ENCODE results near the gene PHLDB3. TPM values are rescaled to one million over a fixed set of nuclear protein-coding genes. Genes with fewer than 3 reads are reported as not detected.

The PHLDB3 gene
- total and polyA plus RNA-seq, 10 donors: 8.0 to 23.0 (median 16.1) TPM

DNA sequence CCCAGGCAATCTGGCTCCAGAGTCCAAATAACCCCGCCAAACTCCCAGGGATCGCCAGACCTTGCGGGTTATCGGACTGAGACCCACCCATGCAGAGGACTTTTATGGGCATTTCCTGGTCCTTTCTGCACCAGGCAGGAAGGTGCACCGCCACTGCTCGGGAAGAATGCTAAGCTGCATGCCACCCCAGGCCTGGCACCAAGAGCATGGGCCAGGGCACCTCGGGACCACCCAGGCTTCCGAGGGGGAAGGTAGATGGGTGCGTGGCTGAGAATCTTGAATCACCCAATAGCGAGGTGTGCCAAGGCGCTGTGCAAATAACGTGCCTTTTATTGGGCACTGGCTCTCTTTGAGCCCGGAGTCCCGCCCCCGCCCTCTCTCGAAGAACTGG lies 28.0 kb upstream of the PHLDB3 start:
- Histone ChIP-seq H3K36me3 (peaks cover 0 to 12% (median under 1%) of the 10 kb centered on the region in 6 donors), H3K27me3 (replicated peaks in 1 of 7) (no peaks in the 10 kb centered on the region), H3K9me3 (no peaks in the 10 kb centered on the region), H3K27ac (peak overlapping the region; percentile 71 to 95 (median 87)), H3K4me3 (peak overlapping the region; percentile 50 to 90 (median 73)), H3K4me1 (peaks cover 8 to 64% (median 39%) of the 10 kb centered on the region in 6 donors)
- peak; percentile 87 for DNase-seq
- intact Hi-C loops (cut with DNase I; ENCODE audit: low total_unique reads): loop anchor here (10.0 kb wide), 1 partner anchor 52 kb away; no protein-coding TSS in a partner anchor
- TF ChIP-seq POLR2A (IDR thresholded peaks at IDR 0.05) (no peak), POLR2AphosphoS5 (IDR thresholded peaks at IDR 0.05) (no peak)
- TF ChIP-seq, protein P1, sequence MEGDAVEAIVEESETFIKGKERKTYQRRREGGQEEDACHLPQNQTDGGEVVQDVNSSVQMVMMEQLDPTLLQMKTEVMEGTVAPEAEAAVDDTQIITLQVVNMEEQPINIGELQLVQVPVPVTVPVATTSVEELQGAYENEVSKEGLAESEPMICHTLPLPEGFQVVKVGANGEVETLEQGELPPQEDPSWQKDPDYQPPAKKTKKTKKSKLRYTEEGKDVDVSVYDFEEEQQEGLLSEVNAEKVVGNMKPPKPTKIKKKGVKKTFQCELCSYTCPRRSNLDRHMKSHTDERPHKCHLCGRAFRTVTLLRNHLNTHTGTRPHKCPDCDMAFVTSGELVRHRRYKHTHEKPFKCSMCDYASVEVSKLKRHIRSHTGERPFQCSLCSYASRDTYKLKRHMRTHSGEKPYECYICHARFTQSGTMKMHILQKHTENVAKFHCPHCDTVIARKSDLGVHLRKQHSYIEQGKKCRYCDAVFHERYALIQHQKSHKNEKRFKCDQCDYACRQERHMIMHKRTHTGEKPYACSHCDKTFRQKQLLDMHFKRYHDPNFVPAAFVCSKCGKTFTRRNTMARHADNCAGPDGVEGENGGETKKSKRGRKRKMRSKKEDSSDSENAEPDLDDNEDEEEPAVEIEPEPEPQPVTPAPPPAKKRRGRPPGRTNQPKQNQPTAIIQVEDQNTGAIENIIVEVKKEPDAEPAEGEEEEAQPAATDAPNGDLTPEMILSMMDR (IDR thresholded peaks at IDR 0.05 in 8 of 11, conservative IDR thresholded peaks at IDR 0.05 in 3 of 11): no peak
- 1 to 3% (median 1%) methylated on average over 13 to 16 of the region's 16 CpGs for WGBS, 5 donors

DNA sequence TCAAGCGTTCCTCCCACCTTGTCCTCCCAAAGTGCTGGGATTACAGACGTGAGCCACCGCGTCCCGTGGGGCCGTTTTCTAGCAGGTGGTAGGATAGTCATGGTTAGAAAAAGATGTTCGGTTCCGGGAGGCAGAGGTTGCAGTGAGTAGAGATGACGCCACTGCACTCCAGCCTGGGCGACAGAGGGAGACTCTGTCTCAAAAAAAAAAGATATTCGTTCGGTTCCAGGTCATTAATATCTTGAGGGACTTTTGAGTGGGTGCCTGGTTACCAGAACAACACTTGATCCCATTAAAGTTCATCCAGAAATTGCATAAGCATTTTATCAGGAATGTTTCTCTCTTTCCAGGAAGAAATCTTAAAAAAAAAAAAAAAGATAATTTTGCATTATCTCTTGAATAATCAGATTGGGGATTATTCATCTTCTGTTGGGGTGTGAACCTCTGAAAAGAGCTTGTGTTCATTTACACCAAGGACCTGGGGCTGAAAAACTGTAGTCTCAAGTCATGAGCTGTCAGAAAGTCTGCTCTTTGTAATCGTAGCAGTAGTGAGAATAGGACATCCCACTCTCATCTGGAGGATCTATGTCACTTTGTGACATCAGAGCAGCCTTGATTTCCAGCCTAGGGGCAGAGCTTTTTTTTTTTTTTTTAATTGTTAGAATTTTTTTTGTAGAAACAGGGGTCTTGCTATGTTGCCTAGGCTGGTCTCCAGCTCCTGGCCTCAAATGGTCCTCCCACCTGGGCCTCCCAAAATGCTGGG lies 23.5 kb upstream of the PHLDB3 start:
- TF ChIP-seq, protein P1 (IDR thresholded peaks at IDR 0.05 in 8 of 11, conservative IDR thresholded peaks at IDR 0.05 in 3 of 11): no peak
- TF ChIP-seq POLR2A (IDR thresholded peaks at IDR 0.05): no peak
- no peak for TF ChIP-seq POLR2AphosphoS5 (IDR thresholded peaks at IDR 0.05)
- peak overlapping the region in 3 of 8 donors; percentile 81 to 90 (median 90) for H3K4me3 ChIP-seq
- peak overlapping the region in 7 of 8 donors; percentile 81 to 90 (median 86) for H3K27ac ChIP-seq
- WGBS, 5 donors: 60 to 72% (median 67%) methylated on average over 13 of the region's 13 CpGs
- H3K36me3 ChIP-seq: peaks cover 0 to 6% (median 0%) of the 10 kb centered on the region in 6 donors
- intact Hi-C loops (cut with DNase I; ENCODE audit: low total_unique reads): no loop called here
- H3K9me3 ChIP-seq: no peaks in the 10 kb centered on the region
- DNase-seq: no peak
- H3K27me3 ChIP-seq (replicated peaks in 1 of 7): no peaks in the 10 kb centered on the region
- H3K4me1 ChIP-seq: peaks cover 28 to 82% (median 53%) of the 10 kb centered on the region in 6 donors

DNA sequence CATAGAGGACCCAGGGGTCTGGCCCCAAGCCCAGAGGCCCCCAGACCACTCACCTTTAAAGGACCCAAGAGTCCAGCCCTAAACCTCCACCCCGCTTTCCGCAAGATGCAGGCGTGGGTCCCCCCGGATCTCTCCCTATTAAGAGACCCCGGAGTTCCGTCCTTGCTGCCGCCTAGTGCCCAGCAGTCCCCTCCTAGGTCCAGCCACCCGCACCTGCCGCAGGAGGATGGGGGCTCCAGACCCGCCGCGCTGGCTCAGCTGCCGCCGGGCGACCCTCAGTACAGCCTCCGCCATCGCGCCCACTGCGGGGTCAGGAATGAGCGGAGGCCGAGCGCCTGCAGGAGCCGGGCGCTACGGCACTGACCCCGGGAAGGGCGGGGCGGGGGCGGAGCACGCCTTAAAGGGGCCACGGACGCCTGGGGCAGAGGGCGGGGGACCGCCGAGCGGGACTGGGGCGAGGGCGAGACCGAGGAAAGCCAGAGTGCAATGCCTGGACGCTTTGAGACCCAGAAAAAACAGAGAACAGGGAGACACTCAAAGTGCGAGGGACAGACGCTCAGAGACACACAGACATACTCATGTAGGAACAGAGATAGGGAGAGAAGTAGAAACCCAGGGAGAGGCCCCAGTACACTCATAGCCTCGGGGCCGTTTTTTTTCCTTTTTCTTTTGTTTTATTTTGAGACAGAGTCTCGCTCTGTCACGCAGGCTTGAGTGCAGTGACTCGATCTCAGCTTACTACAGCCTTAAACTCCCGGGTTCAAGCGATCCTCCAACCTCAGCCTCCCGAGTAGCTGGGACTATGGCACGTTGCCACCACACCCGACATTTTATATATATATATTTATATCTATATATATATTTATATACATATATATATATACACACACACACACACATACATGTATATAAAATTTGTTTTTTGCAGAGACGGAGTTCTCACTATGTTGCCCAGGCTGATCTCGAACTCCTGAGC lies 22.6 kb upstream of the PHLDB3 start, which contains the start of gene ETHE1:
Gene ETHE1, minus strand, starts transcription at position 318 of the 976 bp plus-strand sequence. Its CDS starts 24 bp downstream, at position 294.
- WGBS, 5 donors: 4 to 7% (median 5%) methylated on average over 46 to 54 of the region's 54 CpGs
- H3K4me1 ChIP-seq: peaks cover 23 to 79% (median 44%) of the 10 kb centered on the region in 6 donors
- peaks cover 0 to 14% (median 0%) of the 10 kb centered on the region in 6 donors for H3K36me3 ChIP-seq
- H3K27ac ChIP-seq: peak within 1 kb of the TSS; percentile 67 to 90 (median 85)
- DNase-seq: peak; percentile 95
- H3K27me3 ChIP-seq (replicated peaks in 1 of 7): no peaks in the 10 kb centered on the region
- peak in 2 of 3 donors; percentile 30 to 77 for TF ChIP-seq POLR2A (IDR thresholded peaks at IDR 0.05)
- peak; percentile 89 to 95 (median 92) for TF ChIP-seq POLR2AphosphoS5 (IDR thresholded peaks at IDR 0.05)
- TF ChIP-seq, protein P1 (IDR thresholded peaks at IDR 0.05 in 8 of 11, conservative IDR thresholded peaks at IDR 0.05 in 3 of 11): no peak
- intact Hi-C loops (cut with DNase I; ENCODE audit: low total_unique reads): no loop called here
- no peaks in the 10 kb centered on the region for H3K9me3 ChIP-seq
- H3K4me3 ChIP-seq: peak within 1 kb of the TSS; percentile 72 to 91 (median 84)
